ENCODE results near the gene ZBTB2.
"Not testable (repeated sequence)": the region's sequence is repeated elsewhere in the genome, so short reads cannot be mapped to it uniquely, and the experiment has no call there.

The ZBTB2 gene

GRCh38 chr6:151351146-151351700 lies 40.1 kb downstream of the ZBTB2 start:
- no peak for DNase-seq (ENCODE audit: low read depth)
- no peak for TF ChIP-seq CTCF (IDR thresholded peaks at IDR 0.05; ENCODE audit: low read depth, low read length)
- TF ChIP-seq MYC (IDR thresholded peaks at IDR 0.05; ENCODE audit: low read depth, low read length), result no peak
- no peak for TF ChIP-seq MAX (IDR thresholded peaks at IDR 0.05; ENCODE audit: low read depth, low read length)
- no peak for TF ChIP-seq POLR2A (IDR thresholded peaks at IDR 0.05; ENCODE audit: extremely low read depth, insufficient read length)
- no peak overlapping the region for H3K4me3 ChIP-seq (ENCODE audit: low read depth, low read length)

- no peak for DNase-seq (ENCODE audit: low read depth)
- TF ChIP-seq POLR2A (IDR thresholded peaks at IDR 0.05; ENCODE audit: extremely low read depth, insufficient read length) (no peak), MAX (IDR thresholded peaks at IDR 0.05; ENCODE audit: low read depth, low read length) (no peak), CTCF (IDR thresholded peaks at IDR 0.05; ENCODE audit: low read depth, low read length) (no peak), MYC (IDR thresholded peaks at IDR 0.05; ENCODE audit: low read depth, low read length) (no peak)
Observed at GRCh38 chr6:151350442-151351145, 40.8 kb downstream of the ZBTB2 start.

GRCh38 chr6:151349651-151350270 lies 41.6 kb downstream of the ZBTB2 start:
- DNase-seq (ENCODE audit: low read depth), result no peak
- H3K4me3 ChIP-seq (ENCODE audit: low read depth, low read length), result no peak overlapping the region
- TF ChIP-seq MYC (IDR thresholded peaks at IDR 0.05; ENCODE audit: low read depth, low read length) (no peak), POLR2A (IDR thresholded peaks at IDR 0.05; ENCODE audit: extremely low read depth, insufficient read length) (no peak), MAX (IDR thresholded peaks at IDR 0.05; ENCODE audit: low read depth, low read length) (no peak), CTCF (IDR thresholded peaks at IDR 0.05; ENCODE audit: low read depth, low read length) (no peak)

More at GRCh38 chr6:151350442-151351145, 40.8 kb downstream of the ZBTB2 start:
- no peak overlapping the region for H3K4me3 ChIP-seq (ENCODE audit: low read depth, low read length)

- H3K4me3 ChIP-seq (ENCODE audit: low read depth, low read length); DNase-seq (ENCODE audit: low read depth): not testable (repeated sequence)
Observed at GRCh38 chr6:151342750-151343149, 48.6 kb downstream of the ZBTB2 start.

- no peak for DNase-seq (ENCODE audit: low read depth)
- H3K4me3 ChIP-seq (ENCODE audit: low read depth, low read length), result no peak overlapping the region
- TF ChIP-seq MYC (IDR thresholded peaks at IDR 0.05; ENCODE audit: low read depth, low read length) (no peak), CTCF (IDR thresholded peaks at IDR 0.05; ENCODE audit: low read depth, low read length) (no peak), POLR2A (IDR thresholded peaks at IDR 0.05; ENCODE audit: extremely low read depth, insufficient read length) (no peak), MAX (IDR thresholded peaks at IDR 0.05; ENCODE audit: low read depth, low read length) (no peak)
Observed at GRCh38 chr6:151341476-151342195, 49.7 kb downstream of the ZBTB2 start.
